Hindlimb muscle (tissue), 1 donor: ENCODE results near the gene GCNT1. TPM values are rescaled to one million over a fixed set of nuclear protein-coding genes. Genes with fewer than 3 reads are reported as not detected.

Experiments
- DNase-seq: peaks from one replicate; pipeline ENCODE4 v3.0.0-alpha.2; 2013
- polyA plus RNA-seq: library from polyadenylated mRNA; unstranded; fragments of 120-200 nt; gene quantifications from one replicate; pipeline ENCODE4 v1.2.1, GENCODE V29; 2013; ENCODE audit not compliant: insufficient read length

GCNT1 gene
- polyA plus RNA-seq, 1 donor: 3.5 TPM

GRCh38 chr9:76542360-76542759 lies 83.4 kb downstream of the GCNT1 start:
- DNase-seq: no peak

GRCh38 chr9:76545191-76545590 lies 86.2 kb downstream of the GCNT1 start:
- DNase-seq: no peak

- no peak for DNase-seq
These were observed 93.2 kb downstream of the GCNT1 start for GRCh38 chr9:76552181-76552580.

GRCh38 chr9:76552751-76553455 lies 93.9 kb downstream of the GCNT1 start:
- no peak for DNase-seq

GRCh38 chr9:76553680-76554079 lies 94.7 kb downstream of the GCNT1 start:
- no peak for DNase-seq

Other genes starting within 250 kb of the GCNT1 start
- gene RFK, start 64.8 kb upstream of the GCNT1 start, polyA plus RNA-seq: 11.3 TPM